SU-DHL-6 (cell line): ENCODE results near the gene SACS.
"Not testable (repeated sequence)": the region's sequence is repeated elsewhere in the genome, so short reads cannot be mapped to it uniquely, and the experiment has no call there.

Experiments
- H2AFZ ChIP-seq: fragments of 200-600 bp; sonication (generic); 2 replicates; pipeline ENCODE4 v1.6.1; 2014; ENCODE audit warnings: low read depth, mild to moderate bottlenecking, moderate library complexity, mixed read lengths, antibody characterized with exemption, low read length; ENCODE audit not compliant: severe bottlenecking
- H3F3A ChIP-seq: fragments of 200-600 bp; shearing (Covaris generic); 2 replicates; pipeline ENCODE4 v1.6.0; 2016; ENCODE audit warnings: antibody characterized with exemption, mild to moderate bottlenecking; ENCODE audit not compliant: insufficient read depth
- H3K27ac ChIP-seq: fragments of 200-600 bp; sonication (generic); 2 replicates; pipeline ENCODE4 v1.5.1; 2016; ENCODE audit warnings: low read depth, mild to moderate bottlenecking, low read length, moderate library complexity, mixed read lengths
- H3K27me3 ChIP-seq: fragments of 200-600 bp; sonication (generic), shearing (Covaris generic); 2 replicates; pipeline ENCODE4 v1.6.0; 2014; ENCODE audit warnings: mild to moderate bottlenecking, low read length
- H3K36me3 ChIP-seq: fragments of 200-600 bp; sonication (generic); 2 replicates; pipeline ENCODE4 v1.6.1; 2014; ENCODE audit warnings: mild to moderate bottlenecking, low read length, mixed read lengths
- H3K4me2 ChIP-seq: fragments of 300-600, 200-600 bp; shearing (Covaris generic), sonication (generic); 2 replicates; pipeline ENCODE4 v1.6.0; 2014; ENCODE audit warnings: low read length, low read depth, mild to moderate bottlenecking; ENCODE audit not compliant: poor library complexity, severe bottlenecking
- H3K4me3 ChIP-seq: fragments of 200-600 bp; sonication (generic); 2 replicates; pipeline ENCODE4 v1.5.1; 2014; ENCODE audit warnings: antibody characterized with exemption, low read length, mild to moderate bottlenecking, mixed read lengths; ENCODE audit not compliant: insufficient read depth, poor library complexity, severe bottlenecking
- H3K79me2 ChIP-seq: fragments of 200-600 bp; sonication (generic); 2 replicates; pipeline ENCODE4 v1.6.1; 2014; ENCODE audit warnings: mild to moderate bottlenecking, low read length, moderate library complexity; ENCODE audit not compliant: insufficient read depth
- H3K9ac ChIP-seq: fragments of 200-600 bp; sonication (generic); 2 replicates; pipeline ENCODE4 v1.7.0; 2014; ENCODE audit warnings: mild to moderate bottlenecking, low read length
- H3K9me2 ChIP-seq: fragments of 200-600 bp; sonication (generic); replicated peaks from 2 replicates; pipeline ENCODE4 v1.6.1; 2014; ENCODE audit warnings: low read length; ENCODE audit not compliant: insufficient read depth
- H3K9me3 ChIP-seq: fragments of 200-600 bp; sonication (generic); 2 replicates; pipeline ENCODE4 v1.6.1; 2014; ENCODE audit warnings: low read length, mixed read lengths; ENCODE audit not compliant: insufficient read depth
- H4K20me1 ChIP-seq: fragments of 200-600 bp; sonication (generic); 2 replicates; pipeline ENCODE4 v1.6.1; 2014; ENCODE audit warnings: low read depth, mild to moderate bottlenecking, antibody characterized with exemption, low read length, moderate library complexity, mixed read lengths
- EZH2phosphoT487 ChIP-seq: fragments of 200-600 bp; sonication (generic), shearing (Covaris generic); conservative IDR thresholded peaks from 2 replicates; pipeline ENCODE4 v1.6.1; 2018; ENCODE audit warnings: mild to moderate bottlenecking, antibody characterized with exemption, low read length, moderate library complexity, mixed read lengths
- TF ChIP-seq, protein P1 (sequence below): fragments of 200-600 bp; sonication (generic); IDR thresholded peaks from one replicate; pipeline ENCODE4 v1.5.1; 2017; ENCODE audit warnings: antibody characterized with exemption, mild to moderate bottlenecking, low read length, moderate library complexity; ENCODE audit not compliant: insufficient read depth, poor library complexity, severe bottlenecking

SACS gene

GRCh38 chr13:23440821-23441618, 7.5 kb upstream of the SACS start:
- Histone ChIP-seq H3K4me3 (no peak overlapping the region), H3K9me3 (no peaks in the 10 kb centered on the region), H3K36me3 (no peaks in the 10 kb centered on the region), H3K79me2 (no peaks in the 10 kb centered on the region), H3K9ac (no peak overlapping the region), H3K27ac (no peak overlapping the region), H3K9me2 (no peaks in the 10 kb centered on the region), H2AFZ (no peak overlapping the region), H4K20me1 (no peaks in the 10 kb centered on the region), H3K4me2 (no peak overlapping the region), H3K27me3 (no peaks in the 10 kb centered on the region), H3F3A (no peaks in the 10 kb centered on the region)
- TF ChIP-seq, protein P1, sequence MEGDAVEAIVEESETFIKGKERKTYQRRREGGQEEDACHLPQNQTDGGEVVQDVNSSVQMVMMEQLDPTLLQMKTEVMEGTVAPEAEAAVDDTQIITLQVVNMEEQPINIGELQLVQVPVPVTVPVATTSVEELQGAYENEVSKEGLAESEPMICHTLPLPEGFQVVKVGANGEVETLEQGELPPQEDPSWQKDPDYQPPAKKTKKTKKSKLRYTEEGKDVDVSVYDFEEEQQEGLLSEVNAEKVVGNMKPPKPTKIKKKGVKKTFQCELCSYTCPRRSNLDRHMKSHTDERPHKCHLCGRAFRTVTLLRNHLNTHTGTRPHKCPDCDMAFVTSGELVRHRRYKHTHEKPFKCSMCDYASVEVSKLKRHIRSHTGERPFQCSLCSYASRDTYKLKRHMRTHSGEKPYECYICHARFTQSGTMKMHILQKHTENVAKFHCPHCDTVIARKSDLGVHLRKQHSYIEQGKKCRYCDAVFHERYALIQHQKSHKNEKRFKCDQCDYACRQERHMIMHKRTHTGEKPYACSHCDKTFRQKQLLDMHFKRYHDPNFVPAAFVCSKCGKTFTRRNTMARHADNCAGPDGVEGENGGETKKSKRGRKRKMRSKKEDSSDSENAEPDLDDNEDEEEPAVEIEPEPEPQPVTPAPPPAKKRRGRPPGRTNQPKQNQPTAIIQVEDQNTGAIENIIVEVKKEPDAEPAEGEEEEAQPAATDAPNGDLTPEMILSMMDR, result no peak
- TF ChIP-seq EZH2phosphoT487, result no peak

DNA sequence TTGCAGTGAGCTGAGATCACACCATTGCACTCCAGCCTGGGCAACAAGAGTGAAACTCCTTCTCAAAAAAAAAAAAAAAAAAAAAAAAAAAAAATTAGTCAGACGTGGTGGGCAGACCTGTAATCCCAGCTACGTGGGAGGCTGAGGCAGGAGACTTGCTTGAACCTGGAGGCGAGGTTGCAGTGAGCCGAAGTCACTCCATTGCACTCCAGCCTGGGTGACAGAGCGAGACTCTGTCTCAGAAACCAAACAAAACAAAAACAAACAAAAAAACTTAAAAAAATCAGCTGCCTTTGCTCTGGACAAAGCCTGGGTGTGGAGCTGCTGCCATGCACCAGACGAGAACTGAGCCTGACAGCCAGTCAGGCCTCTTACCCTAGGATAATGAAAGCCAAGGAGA, 6.8 kb upstream of the SACS start:
- H3K4me3 ChIP-seq, H3K27ac ChIP-seq, H3K4me2 ChIP-seq, H3K9me3 ChIP-seq, H3K9me2 ChIP-seq, H4K20me1 ChIP-seq, H3K79me2 ChIP-seq, H3F3A ChIP-seq, H3K27me3 ChIP-seq, H2AFZ ChIP-seq, H3K36me3 ChIP-seq, H3K9ac ChIP-seq: not testable (repeated sequence)

DNA sequence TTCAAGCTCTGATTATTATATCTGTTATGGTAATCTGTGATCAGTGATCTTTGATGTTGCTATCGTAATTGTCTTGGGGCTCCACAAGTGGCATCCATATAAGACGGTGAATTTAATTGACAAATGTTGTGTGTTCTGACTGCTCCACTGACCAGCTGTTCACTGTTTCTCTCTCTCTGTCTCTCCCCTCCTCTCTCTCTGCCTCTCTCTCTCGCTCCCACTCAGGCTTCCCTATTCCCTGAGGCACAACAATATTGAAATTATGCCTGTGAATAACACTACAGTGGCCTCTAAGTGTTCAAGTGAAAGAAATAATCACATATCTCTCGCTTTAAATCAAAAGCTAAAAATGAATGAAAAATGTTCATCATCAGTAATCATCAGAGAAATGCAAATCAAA, 4.4 kb upstream of the SACS start:
- TF ChIP-seq EZH2phosphoT487, result no peak
- TF ChIP-seq, protein P1, result no peak
- Histone ChIP-seq H3K4me3 (no peak overlapping the region), H3F3A (no peaks in the 10 kb centered on the region), H3K79me2 (no peaks in the 10 kb centered on the region), H3K9me3 (no peaks in the 10 kb centered on the region), H3K27me3 (no peaks in the 10 kb centered on the region), H3K36me3 (no peaks in the 10 kb centered on the region), H3K4me2 (no peak overlapping the region), H3K9ac (no peak overlapping the region), H3K9me2 (no peaks in the 10 kb centered on the region), H4K20me1 (no peaks in the 10 kb centered on the region), H2AFZ (no peak overlapping the region), H3K27ac (no peak overlapping the region)

- Histone ChIP-seq H3K27ac (no peak overlapping the region), H3K9ac (no peak overlapping the region), H3K4me3 (no peak overlapping the region), H3K36me3 (no peaks in the 10 kb centered on the region), H3F3A (no peaks in the 10 kb centered on the region), H2AFZ (no peak overlapping the region), H3K79me2 (no peaks in the 10 kb centered on the region), H3K4me2 (no peak overlapping the region), H3K9me2 (no peaks in the 10 kb centered on the region), H4K20me1 (no peaks in the 10 kb centered on the region), H3K27me3 (no peaks in the 10 kb centered on the region), H3K9me3 (no peaks in the 10 kb centered on the region)
- no peak for TF ChIP-seq EZH2phosphoT487
- TF ChIP-seq, protein P1, result no peak
These were observed 3.2 kb upstream of the SACS start for GRCh38 chr13:23436680-23437079.
